Heart left ventricle (tissue), 16 donors: ENCODE results near the gene CCNY. TPM values are rescaled to one million over a fixed set of nuclear protein-coding genes. Genes with fewer than 3 reads are reported as not detected.
"Not testable (repeated sequence)": the region's sequence is repeated elsewhere in the genome, so short reads cannot be mapped to it uniquely, and the experiment has no call there.

Source experiments
- ATAC-seq, 4 donors: fragments of 200-7000 bp; cut with Tn5 transposase; one replicate each; pipeline ENCODE4 v1.9.1; 2020 to 2022; ENCODE audit warnings: moderate library complexity in 4 of 4, mild to moderate bottlenecking in 3 of 4, moderate number of reproducible peaks in 1 of 4
- DNase-seq, 5 donors: peaks; one replicate each; pipeline ENCODE4 v3.0.0-alpha.2; 2020
- H3K27ac ChIP-seq, 12 donors: fragments of 200-600 bp; sonication (generic) in 4 of 12; one replicate each; pipeline versions ENCODE4 v1.5.0 to v1.8.0; 2016 to 2022; ENCODE audit warnings: mild to moderate bottlenecking in 2 of 12
- H3K27me3 ChIP-seq, 9 donors: fragments of 200-600 bp; sonication (generic) in 2 of 9; one replicate each; pipeline versions ENCODE4 v1.5.1 to v1.8.0; 2016 to 2022; ENCODE audit warnings: mild to moderate bottlenecking in 3 of 9
- H3K36me3 ChIP-seq, 9 donors: fragments of 200-600 bp; sonication (generic) in 2 of 9; one replicate each; pipeline versions ENCODE4 v1.5.0 to v1.8.0; 2018 to 2022; ENCODE audit warnings: mild to moderate bottlenecking in 2 of 9
- H3K4me1 ChIP-seq, 12 donors: fragments of 200-600 bp; sonication (generic) in 4 of 12; one replicate each; pipeline versions ENCODE4 v1.5.0 to v1.8.0; 2016 to 2022; ENCODE audit warnings: mild to moderate bottlenecking in 3 of 12
- H3K4me3 ChIP-seq, 12 donors: fragments of 200-600 bp; sonication (generic) in 4 of 12; one replicate each; pipeline versions ENCODE4 v1.5.0 to v1.8.0; 2017 to 2022; ENCODE audit warnings: mild to moderate bottlenecking in 9 of 12, moderate library complexity in 4 of 12
- H3K9me3 ChIP-seq, 12 donors: fragments of 200-600 bp; sonication (generic) in 4 of 12; one replicate each; pipeline versions ENCODE4 v1.5.0 to v1.8.0; 2016 to 2022; ENCODE audit warnings: mild to moderate bottlenecking in 1 of 12
- CTCF ChIP-seq, 12 donors: fragments of 200-600 bp; sonication (generic) in 4 of 12; IDR thresholded peaks; one replicate each; pipeline versions ENCODE4 v1.5.0 to v1.8.0; 2018 to 2022; ENCODE audit warnings: antibody characterized with exemption in 12 of 12, mild to moderate bottlenecking in 5 of 12
- POLR2A ChIP-seq, 2 donors: fragments of 450-650 bp; IDR thresholded peaks; one replicate each; pipeline ENCODE4 v1.6.1; 2017; ENCODE audit warnings: antibody characterized with exemption in 2 of 2, mild to moderate bottlenecking in 2 of 2, moderate library complexity in 2 of 2
- WGBS, 4 donors: extraction: QIAGEN DNeasy Blood & Tissue Kit in 2 of 4; methylation state at CpG; one replicate each; pipeline versions ENCODE4 v1.1.5 to v1.1.7; 2013 to 2018; 5-methylcytosine and 5-hydroxymethylcytosine counted together
- intact Hi-C, 10 donors: fragments of 100-400 bp; cut with DNase I; formaldehyde crosslinking; loops; one replicate each; pipeline versions ENCODE4 v1.11.1 to v1.14.2; 2022
- polyA plus RNA-seq, 2 donors: library from polyadenylated mRNA; stranded (reverse); fragments of 200-250 nt; gene quantifications; one replicate each; pipeline ENCODE4 v1.2.3, GENCODE V29; 2013
- total RNA-seq, 9 donors: library from RNA; depleted of rRNA in 2 of 9; stranded (reverse); fragments of >200 nt in 2 of 9; fragmentation: NEBNext Ultra II Directional in 3 of 9; extraction: Animal tissue kit (Norgen Biotek cat#: 25700) in 3 of 9; gene quantifications; one replicate each; pipeline versions ENCODE4 v1.1.0 to v1.2.4, GENCODE V29; 2016 to 2023
- donor health status: ischemic (EF 13 %, LVEDD 7.1; RV severe dilation, severe dysfunction).
- donor health status: healthy with polysubstance abuse.
- donor health status: DM: no; HTN: yes; CAD: no.
- donor health status: DM: no; HTN: no; CAD: no.
- donor health status: ischemic (EF 25% LVEDD 6.9; RV normal size, moderate dysfunction).
- donor health status: ischemic (EF 25% LVEDD 5.7; RV mildly dilated, moderate dysfunction).
- donor health status: healthy.
- donor health status: DM: yes; HTN: yes; CAD: no.
- donor health status: ischemic (EF 35%, LVEDD 5.7; RV mildly dilated, moderate dysfunction).
- donor health status: nonischemic (EF 11% LVEDD 7.7; RV severe dilation, severe dysfunction).
- donor health status: DM: yes; HTN: yes; CAD: no.
- donor health status: PGD.
- donor health status: ischemic (EF 29% LVEDD 5.4; RV normal size, mild dysfunction).
- donor health status: nonischemic (EF 23%, LVEDD 6.1; RV moderate dilation, normal function).

The CCNY gene
- total and polyA plus RNA-seq, 11 donors, result 26.4 to 106 (median 80.7) TPM

GRCh38 chr10:35406003-35406630 is 69.8 kb downstream of the CCNY start:
- H3K9me3 ChIP-seq, DNase-seq, ATAC-seq, H3K4me3 ChIP-seq, intact Hi-C loops, H3K27me3 ChIP-seq, H3K36me3 ChIP-seq, H3K27ac ChIP-seq: not testable (repeated sequence)
- peaks cover 2 to 71% (median 37%) of the 10 kb centered on the region in 12 donors for H3K4me1 ChIP-seq
- WGBS, 4 donors, result 54 to 70% (median 61%) methylated on average over 4 to 5 of the region's 5 CpGs

- peaks cover 2 to 79% (median 45%) of the 10 kb centered on the region in 12 donors for H3K4me1 ChIP-seq
- H3K9me3 ChIP-seq, DNase-seq, H3K27me3 ChIP-seq, ATAC-seq, H3K36me3 ChIP-seq, H3K27ac ChIP-seq, H3K4me3 ChIP-seq, intact Hi-C loops: not testable (repeated sequence)
- WGBS, 4 donors, result 87 to 96% (median 95%) methylated on average over 12 of the region's 12 CpGs
Measured at GRCh38 chr10:35407696-35408095, 71.4 kb downstream of the CCNY start.

GRCh38 chr10:35409094-35409582 is 72.8 kb downstream of the CCNY start:
- 40 to 65% (median 54%) methylated on average over 2 of the region's 2 CpGs for WGBS, 4 donors

GRCh38 chr10:35409808-35410207 is 73.5 kb downstream of the CCNY start:
- Histone ChIP-seq H3K9me3 (no peaks in the 10 kb centered on the region), H3K27ac (peak overlapping the region in 5 of 12 donors; percentile 5 to 65 (median 42)), H3K36me3 (no peaks in the 10 kb centered on the region), H3K4me1 (peaks cover 2 to 85% (median 53%) of the 10 kb centered on the region in 12 donors), H3K27me3 (no peaks in the 10 kb centered on the region), H3K4me3 (no peak overlapping the region)
- no peak for TF ChIP-seq CTCF (IDR thresholded peaks at IDR 0.05)
- no peak for TF ChIP-seq POLR2A (IDR thresholded peaks at IDR 0.05)
- no peak for DNase-seq
- intact Hi-C loops, result no loop called here
- no peak for ATAC-seq
- WGBS, 4 donors, result 77 to 96% (median 88%) methylated on average over 1 of the region's 1 CpG

More at GRCh38 chr10:35409094-35409582, 72.8 kb downstream of the CCNY start:
- ATAC-seq, result peak; percentile 55 to 93 (median 87)
- Histone ChIP-seq H3K9me3 (no peaks in the 10 kb centered on the region), H3K36me3 (no peaks in the 10 kb centered on the region), H3K4me1 (peaks cover 2 to 84% (median 54%) of the 10 kb centered on the region in 12 donors), H3K4me3 (no peak overlapping the region), H3K27ac (peak overlapping the region in 6 of 12 donors; percentile 5 to 65 (median 40)), H3K27me3 (no peaks in the 10 kb centered on the region)
- no peak for TF ChIP-seq CTCF (IDR thresholded peaks at IDR 0.05)
- TF ChIP-seq POLR2A (IDR thresholded peaks at IDR 0.05), result no peak
- peak in 2 of 5 donors; percentile 45 to 48 for DNase-seq
- intact Hi-C loops, result no loop called here

- Histone ChIP-seq H3K9me3 (no peaks in the 10 kb centered on the region), H3K27ac (no peak overlapping the region), H3K36me3 (no peaks in the 10 kb centered on the region), H3K27me3 (no peaks in the 10 kb centered on the region), H3K4me1 (peaks cover 2 to 86% (median 64%) of the 10 kb centered on the region in 12 donors), H3K4me3 (no peak overlapping the region)
- 63 to 82% (median 66%) methylated on average over 4 of the region's 4 CpGs for WGBS, 4 donors
- TF ChIP-seq CTCF (IDR thresholded peaks at IDR 0.05) (no peak), POLR2A (IDR thresholded peaks at IDR 0.05) (no peak)
- ATAC-seq, result no peak
- no peak for DNase-seq
- intact Hi-C loops, result no loop called here
Measured at GRCh38 chr10:35412003-35412723, 75.9 kb downstream of the CCNY start.
